ENCODE data around the gene HOXD13.

HOXD13 gene

DNA sequence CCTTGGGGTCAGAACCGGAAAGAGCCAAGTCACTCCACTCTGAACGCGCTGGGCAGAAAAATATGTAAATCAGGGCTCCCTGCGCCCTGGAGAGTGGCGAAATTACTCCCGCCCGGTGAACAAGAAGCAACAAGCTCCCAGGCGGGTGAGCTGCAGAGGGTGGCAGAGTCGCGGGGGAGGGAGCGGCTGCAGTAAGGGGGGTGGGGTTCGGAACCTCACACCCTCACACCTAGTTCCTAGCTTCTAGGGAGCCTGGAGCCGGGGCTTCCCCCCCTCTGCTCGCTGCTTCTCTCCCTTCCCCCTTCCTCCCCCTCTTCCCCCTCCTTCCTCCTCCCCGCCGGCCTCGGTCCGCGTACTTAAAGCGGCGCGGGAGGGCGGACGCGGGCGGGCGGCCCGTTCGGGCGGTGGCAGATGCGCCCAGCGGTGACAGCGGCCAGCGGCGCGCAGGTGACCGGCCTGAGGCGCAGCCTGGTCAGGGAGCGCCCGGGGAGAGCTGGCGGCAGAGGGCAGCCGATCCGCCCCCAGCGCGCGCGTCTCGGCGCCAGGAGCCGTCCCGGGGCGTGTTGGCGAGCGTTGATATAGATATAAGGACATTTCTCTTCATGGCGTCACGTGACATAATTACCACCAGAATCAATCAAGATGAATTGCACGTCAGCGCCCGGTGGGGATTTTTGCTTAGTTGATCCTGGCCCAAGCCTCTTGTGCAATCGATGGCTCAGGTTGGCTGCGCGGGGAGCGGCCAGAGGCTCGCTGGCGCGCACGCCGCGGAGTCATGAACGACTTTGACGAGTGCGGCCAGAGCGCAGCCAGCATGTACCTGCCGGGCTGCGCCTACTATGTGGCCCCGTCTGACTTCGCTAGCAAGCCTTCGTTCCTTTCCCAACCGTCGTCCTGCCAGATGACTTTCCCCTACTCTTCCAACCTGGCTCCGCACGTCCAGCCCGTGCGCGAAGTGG is 14.3 kb downstream of the HOXD13 start, which contains the start of gene HOXD11:
Gene HOXD11, plus strand, starts transcription at position 700 of the 959 bp plus-strand sequence. Its CDS starts 76 bp downstream, at position 776.
- no peak for DNase-seq (ENCODE audit: low read depth in 2 of 2)

GRCh38 chr2:176107731-176108181 is 15.2 kb downstream of the HOXD13 start:
- no peak for DNase-seq (ENCODE audit: low read depth in 2 of 2)

DNA sequence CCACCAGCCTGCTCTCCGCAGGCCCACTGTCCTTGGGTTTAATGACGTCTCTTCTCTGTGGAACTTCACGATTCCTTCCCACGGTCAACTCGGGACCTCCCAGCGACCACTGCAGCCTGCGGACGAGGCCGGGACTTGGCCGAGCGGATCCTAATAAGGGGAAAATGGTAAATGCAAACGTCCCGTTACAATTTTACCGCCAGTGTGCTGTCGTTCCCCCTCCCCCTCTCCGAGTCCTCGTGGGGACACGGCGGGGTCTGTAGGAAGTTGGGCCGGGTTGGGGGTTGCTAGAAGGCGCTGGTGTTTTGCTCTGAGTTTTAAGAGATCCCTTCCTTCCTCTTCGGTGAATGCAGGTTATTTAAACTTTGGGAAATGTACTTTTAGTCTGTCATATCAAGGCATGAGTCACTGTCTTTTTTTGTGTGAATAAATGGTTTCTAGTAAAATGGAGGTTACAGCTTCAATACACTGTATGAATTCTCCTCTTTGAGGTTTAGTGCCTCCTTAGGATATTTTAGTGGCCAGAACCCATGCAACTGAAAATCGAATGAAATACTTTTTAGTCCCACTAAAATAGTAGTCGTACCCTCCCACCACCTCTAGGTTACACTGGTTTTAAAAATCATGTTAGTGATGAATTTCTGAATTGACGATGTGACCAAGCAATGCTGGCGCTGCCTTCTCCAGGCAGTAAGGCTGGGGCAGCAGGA is 16.8 kb downstream of the HOXD13 start:
- no peak for DNase-seq (ENCODE audit: low read depth in 2 of 2)

DNA sequence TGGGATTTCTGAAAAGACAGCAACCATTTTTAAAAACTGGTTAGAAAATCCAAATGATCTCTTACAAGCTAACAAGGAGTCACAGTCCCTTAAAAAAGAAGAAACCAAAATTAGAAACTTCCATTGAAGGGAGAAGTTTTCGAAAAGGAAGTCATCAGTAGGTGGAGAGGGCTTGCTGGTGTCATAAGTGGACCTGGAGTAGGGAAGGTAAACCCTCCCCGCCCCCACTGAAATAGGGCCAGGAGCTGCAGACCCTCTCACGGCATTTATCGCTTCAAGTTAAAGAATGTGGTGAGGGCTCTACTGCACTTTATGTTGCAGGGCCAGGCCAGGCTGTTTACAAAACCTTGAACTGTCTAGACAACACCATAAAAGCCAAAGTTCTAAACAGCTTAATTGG is 17.4 kb downstream of the HOXD13 start:
- DNase-seq (ENCODE audit: low read depth in 2 of 2), result no peak

- no peak for DNase-seq (ENCODE audit: low read depth in 2 of 2)
Observed at GRCh38 chr2:176110415-176111308, 18.1 kb downstream of the HOXD13 start.

DNA sequence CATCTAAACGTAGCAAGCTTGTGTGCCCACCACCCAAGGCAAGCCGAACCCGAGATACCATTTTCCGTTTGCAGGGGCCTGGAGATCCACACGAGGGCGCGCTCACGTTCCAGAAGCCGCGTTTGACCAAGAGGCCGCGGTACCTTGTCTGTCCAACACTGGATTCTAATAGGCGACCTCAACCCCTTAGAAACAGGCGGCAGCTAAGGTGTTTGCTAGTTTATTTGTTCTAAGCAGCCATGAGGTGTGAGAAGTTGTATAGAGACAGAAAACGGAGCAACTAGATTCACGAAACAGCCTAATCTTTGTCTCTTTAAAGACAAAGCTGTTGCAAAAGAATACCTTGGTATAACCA is 18.8 kb downstream of the HOXD13 start:
- no peak for DNase-seq (ENCODE audit: low read depth in 2 of 2)

DNA sequence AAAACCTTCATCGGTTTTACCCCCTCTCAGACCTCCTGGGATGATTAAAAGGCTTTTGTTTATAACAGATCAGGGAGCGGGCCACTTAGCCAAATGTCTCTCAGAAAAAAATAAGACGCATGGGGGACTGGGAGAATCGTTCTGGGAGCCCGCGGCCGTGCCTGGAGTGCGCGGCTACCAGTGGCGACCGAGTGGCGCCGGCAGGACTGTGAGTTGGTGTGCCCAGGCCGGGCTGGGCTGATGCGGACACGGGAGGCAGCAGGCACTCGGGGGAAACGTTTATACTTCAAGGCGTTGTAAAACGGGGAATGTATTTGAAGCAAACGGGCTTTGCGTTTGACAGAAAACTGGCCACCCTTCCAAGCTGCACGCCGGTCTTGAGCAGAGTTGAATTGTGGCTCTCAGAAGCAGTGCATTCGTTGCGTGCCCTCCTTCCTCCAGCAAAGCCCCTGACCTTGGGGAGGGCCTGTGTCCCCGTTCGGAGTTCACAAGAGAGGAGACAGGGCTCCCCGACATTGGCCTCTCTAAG is 19.4 kb downstream of the HOXD13 start:
- no peak for DNase-seq (ENCODE audit: low read depth in 2 of 2)

GRCh38 chr2:176112375-176113302 is 20.1 kb downstream of the HOXD13 start:
- no peak for DNase-seq (ENCODE audit: low read depth in 2 of 2)

DNA sequence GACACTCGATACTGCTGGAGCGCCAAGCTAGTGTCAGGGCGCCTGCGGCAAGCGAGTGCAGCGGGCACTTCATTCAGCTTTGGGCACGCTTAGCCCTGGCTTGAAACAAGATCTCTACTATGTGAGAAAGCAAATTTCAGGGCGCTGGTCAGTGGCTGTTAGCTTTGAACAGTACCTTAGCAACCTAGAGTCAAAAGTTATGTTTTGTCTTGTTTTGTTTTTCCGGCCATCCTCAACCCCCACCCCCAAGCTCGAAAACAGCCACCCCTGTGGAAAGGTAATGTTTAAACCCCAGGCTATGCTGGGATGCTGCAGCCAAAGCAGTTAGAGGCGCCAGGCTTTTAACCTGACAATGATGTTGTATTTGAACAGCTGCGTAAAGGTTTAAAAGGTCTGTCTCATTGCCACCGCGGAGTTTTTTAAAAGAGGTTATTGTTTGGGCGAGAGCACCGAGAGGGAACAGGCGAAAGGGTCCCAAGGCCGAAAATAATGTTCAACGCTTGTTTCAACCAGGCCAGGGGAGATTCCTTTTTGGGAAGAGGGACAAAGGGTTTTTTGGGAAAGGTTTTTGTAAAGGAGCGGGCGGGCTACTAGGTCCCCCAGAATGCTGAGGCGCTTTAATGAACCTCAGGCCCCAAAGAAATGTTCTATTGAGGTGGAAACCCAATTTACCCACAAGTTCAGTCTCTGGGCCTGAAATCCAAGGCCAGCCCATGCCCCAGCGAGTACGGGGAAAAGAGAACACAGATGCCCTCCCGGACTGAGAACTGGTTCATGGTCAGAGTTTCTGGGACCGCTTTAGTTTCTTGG is 21.8 kb downstream of the HOXD13 start:
- no peak for DNase-seq (ENCODE audit: low read depth in 2 of 2)

GRCh38 chr2:176114930-176115625 is 22.6 kb downstream of the HOXD13 start:
- no peak for DNase-seq (ENCODE audit: low read depth in 2 of 2)

- no peak for DNase-seq (ENCODE audit: low read depth in 2 of 2)
Observed at GRCh38 chr2:176115883-176116813, 23.6 kb downstream of the HOXD13 start, which contains the start of gene HOXD10. Gene HOXD10 (plus strand): TSS chr2:176116778. CDS start chr2:176116834, 56 bp downstream.

- no peak for DNase-seq (ENCODE audit: low read depth in 2 of 2)
Observed at GRCh38 chr2:176117162-176117822, 24.8 kb downstream of the HOXD13 start.

- DNase-seq (ENCODE audit: low read depth in 2 of 2), result no peak
Observed at GRCh38 chr2:176117823-176118371, 25.4 kb downstream of the HOXD13 start.

GRCh38 chr2:176118601-176119339 is 26.2 kb downstream of the HOXD13 start:
- DNase-seq (ENCODE audit: low read depth in 2 of 2), result no peak

DNA sequence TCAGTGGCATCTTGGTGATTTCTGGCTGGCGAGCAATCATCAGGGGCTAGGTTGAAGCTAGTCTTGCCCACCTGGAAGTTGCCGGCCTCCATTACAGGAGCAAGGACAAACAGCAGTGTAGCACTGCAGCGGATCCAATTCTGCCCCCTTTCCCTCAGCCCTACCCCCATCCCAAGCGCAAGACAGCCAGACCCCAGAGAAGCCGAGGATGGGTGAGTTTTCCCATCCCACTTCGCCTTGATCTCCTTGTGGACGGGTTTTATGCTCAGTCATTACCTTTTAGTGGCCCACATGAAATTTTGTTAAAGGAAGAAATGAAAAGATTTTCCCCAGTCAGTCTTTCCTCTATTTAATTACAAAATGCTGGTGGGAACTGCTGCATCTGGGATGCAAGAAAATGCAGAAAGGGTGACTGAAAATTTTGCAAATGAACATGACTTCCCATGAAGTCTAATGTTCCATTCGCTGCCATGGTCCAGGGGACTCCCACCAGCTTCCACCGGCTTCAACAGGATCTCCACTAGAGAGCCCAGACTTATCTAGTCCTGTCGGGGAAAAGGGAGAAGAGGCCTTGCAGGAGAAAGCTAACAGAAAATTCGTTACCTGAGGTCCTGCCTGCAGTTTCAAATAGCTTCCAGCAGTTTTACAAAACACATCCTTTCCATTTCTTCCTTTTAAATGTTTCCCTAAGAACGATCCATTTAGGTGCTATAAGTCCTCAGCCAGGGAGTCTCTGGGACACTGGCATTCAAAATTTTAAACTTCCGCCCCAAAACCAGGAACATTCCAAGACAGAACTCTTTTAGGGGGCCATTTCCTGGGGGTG is 28.1 kb downstream of the HOXD13 start:
- no peak for DNase-seq (ENCODE audit: low read depth in 2 of 2)

Data from stimulated activated CD4-positive, alpha-beta T cell treated with anti-CD3 and anti-CD28 coated beads, Interleukin-4, amount 100 ng/mL, for 48 hours (primary cell).